ENCODE data around the gene HTT.

HTT gene

GRCh38 chr4:3240936-3241522, 166.5 kb downstream of the HTT start:
- no peak for DNase-seq

GRCh38 chr4:3241898-3242524, 167.5 kb downstream of the HTT start:
- DNase-seq = no peak

GRCh38 chr4:3243136-3243780, 168.8 kb downstream of the HTT start:
- no peak for DNase-seq

DNA sequence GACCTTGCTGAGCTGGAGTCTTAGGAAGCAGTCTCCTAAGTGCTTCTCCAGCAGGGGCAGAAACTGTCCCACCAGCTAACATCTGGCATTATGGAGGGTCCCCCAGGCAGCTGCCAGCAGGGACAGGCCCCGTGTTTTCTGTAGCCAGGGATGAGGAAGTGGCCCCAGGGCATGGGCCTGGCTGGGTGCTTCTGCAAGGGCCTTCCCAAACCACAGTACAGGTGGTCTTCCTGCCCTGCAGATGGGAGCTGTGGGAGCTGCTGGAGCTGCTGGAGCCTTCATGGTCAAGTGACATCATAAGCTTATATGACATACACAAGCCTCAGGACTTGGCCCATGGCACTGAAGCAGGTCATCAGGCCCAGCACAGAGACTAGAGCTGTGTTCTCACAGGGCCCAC, 169.5 kb downstream of the HTT start:
- no peak for DNase-seq

- DNase-seq = no peak
Observed at GRCh38 chr4:3244747-3245146, 170.3 kb downstream of the HTT start.

GRCh38 chr4:3245676-3246075, 171.2 kb downstream of the HTT start:
- DNase-seq = no peak

GRCh38 chr4:3246458-3247398, 172.2 kb downstream of the HTT start:
- DNase-seq = no peak

GRCh38 chr4:3247399-3248177, 173.1 kb downstream of the HTT start:
- no peak for DNase-seq

- no peak for DNase-seq
Observed at GRCh38 chr4:3248178-3248480, 173.6 kb downstream of the HTT start.

GRCh38 chr4:3248811-3249661, 174.6 kb downstream of the HTT start, which contains the start of gene MSANTD1:
MSANTD1 (plus strand) TSS chr4:3249159; CDS start chr4:3249223, 64 bp downstream.
- no peak for DNase-seq

DNA sequence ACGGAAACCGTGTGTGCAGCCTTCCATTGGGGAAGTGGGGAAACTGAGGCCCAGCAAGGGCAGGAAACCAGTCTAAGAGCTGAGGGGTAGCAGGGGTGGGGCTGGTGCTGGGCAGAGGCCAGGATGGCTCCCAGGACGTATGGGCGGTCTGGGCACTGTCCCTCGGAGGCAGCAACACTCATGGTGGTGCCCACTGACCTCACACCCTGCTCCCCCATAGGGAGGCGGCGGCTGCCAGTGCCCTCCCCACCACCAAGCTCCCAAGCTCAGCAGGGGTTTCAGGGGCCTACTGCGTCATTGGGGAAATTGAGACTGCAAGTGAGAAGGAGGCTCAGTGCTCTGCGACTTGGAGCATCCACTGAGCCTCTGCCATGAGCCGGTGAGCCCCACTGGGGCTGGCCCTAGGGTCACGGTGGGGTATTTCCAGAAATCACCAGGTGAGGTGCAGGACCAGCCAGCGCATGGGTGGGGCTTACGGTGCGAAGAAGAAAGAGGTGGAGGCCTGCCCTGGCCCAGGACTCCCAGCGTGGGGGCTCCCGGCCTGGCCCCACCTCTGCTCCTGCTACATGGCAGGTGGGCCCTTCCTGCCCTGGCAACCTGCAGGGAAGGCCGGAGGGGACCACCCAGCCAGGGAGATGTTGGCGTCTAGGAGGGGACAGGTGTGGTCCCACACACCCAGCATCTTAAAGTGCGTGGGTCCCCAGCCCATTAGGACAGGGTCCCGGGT, 175.4 kb downstream of the HTT start:
- DNase-seq = no peak

DNA sequence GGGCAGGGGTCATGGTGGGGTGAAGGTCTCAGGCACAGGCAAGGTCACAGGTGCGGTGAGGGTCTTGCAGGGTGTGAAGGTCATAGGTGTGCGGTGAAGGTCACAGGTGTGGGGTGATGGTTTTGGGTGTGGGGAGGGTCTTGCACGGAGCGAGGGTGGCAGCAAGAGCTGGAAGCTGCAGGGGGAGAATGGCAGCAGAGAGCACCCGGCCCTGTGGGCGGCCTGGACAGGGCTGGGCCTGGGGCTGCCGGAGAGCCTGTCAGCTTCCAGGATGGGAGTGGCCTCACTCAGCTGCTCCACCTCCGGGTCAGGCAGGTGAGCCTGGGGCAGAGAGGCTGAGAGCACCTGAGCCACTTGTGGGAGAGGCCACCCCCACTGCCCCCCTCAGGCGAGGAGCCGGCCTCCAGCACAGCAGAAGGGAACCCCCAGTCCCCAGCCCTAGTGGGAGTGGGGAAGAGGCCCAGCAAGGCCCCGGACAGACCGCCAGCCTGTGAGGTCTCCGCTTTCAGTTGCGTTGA, 176.0 kb downstream of the HTT start:
- no peak for DNase-seq

GRCh38 chr4:3250956-3251690, 176.6 kb downstream of the HTT start:
- DNase-seq = no peak

GRCh38 chr4:3251691-3252479, 177.4 kb downstream of the HTT start:
- DNase-seq = no peak

GRCh38 chr4:3252480-3252828, 178.0 kb downstream of the HTT start:
- DNase-seq = no peak

- DNase-seq = no peak
Observed at GRCh38 chr4:3252831-3253641, 178.6 kb downstream of the HTT start.

GRCh38 chr4:3253808-3254207, 179.3 kb downstream of the HTT start:
- DNase-seq = no peak
